NCI-H774 (cell line): ENCODE data around the gene SLC44A3.
A peak's percentile ranks its signal among the peaks of the same experiment; 100 is the strongest.

Experiments
- DNase-seq: peaks from one replicate; lab custom pipeline; 2025; lab: John Stamatoyannopoulos, UW

SLC44A3 gene

GRCh38 chr1:94909486-94909885 is 89.3 kb downstream of the SLC44A3 start:
- DNase-seq: no peak

GRCh38 chr1:94912263-94913184 is 92.4 kb downstream of the SLC44A3 start:
- DNase-seq: no peak

GRCh38 chr1:94917251-94917650 is 97.1 kb downstream of the SLC44A3 start:
- DNase-seq: no peak

GRCh38 chr1:94919241-94920030 is 99.3 kb downstream of the SLC44A3 start:
- no peak for DNase-seq

GRCh38 chr1:94920061-94920460 is 99.9 kb downstream of the SLC44A3 start:
- no peak for DNase-seq

- DNase-seq: no peak
These were observed 101.8 kb downstream of the SLC44A3 start for GRCh38 chr1:94921977-94922376.

GRCh38 chr1:94922761-94923331 is 102.7 kb downstream of the SLC44A3 start:
- no peak for DNase-seq

GRCh38 chr1:94925004-94925403 is 104.8 kb downstream of the SLC44A3 start:
- no peak for DNase-seq

- DNase-seq: peak; percentile 34
These were observed 105.5 kb downstream of the SLC44A3 start for GRCh38 chr1:94925561-94926125.

- DNase-seq: peak; percentile 36
These were observed 106.2 kb downstream of the SLC44A3 start for GRCh38 chr1:94926126-94926914.

- DNase-seq: peak; percentile 95
These were observed 106.8 kb downstream of the SLC44A3 start, which contains the start of gene CNN3 for GRCh38 chr1:94926915-94927404. Gene CNN3, minus strand, starts transcription at chr1:94927110. Its CDS starts 216 bp downstream, at chr1:94926894.

- DNase-seq: peak; percentile 73
These were observed 107.4 kb downstream of the SLC44A3 start for GRCh38 chr1:94927405-94928175.

GRCh38 chr1:94928293-94928939 is 108.3 kb downstream of the SLC44A3 start:
- no peak for DNase-seq

GRCh38 chr1:94929351-94930217 is 109.4 kb downstream of the SLC44A3 start:
- no peak for DNase-seq

- no peak for DNase-seq
These were observed 111.2 kb downstream of the SLC44A3 start for GRCh38 chr1:94931254-94931841.

GRCh38 chr1:94934551-94934950 is 114.4 kb downstream of the SLC44A3 start:
- no peak for DNase-seq

GRCh38 chr1:94935034-94935433 is 114.9 kb downstream of the SLC44A3 start:
- no peak for DNase-seq

- no peak for DNase-seq
These were observed 115.3 kb downstream of the SLC44A3 start for GRCh38 chr1:94935476-94935875.
